Stimulated activated CD4-positive, alpha-beta T cell treated with anti-CD3 and anti-CD28 coated beads, Interleukin-1b, Interleukin-23, amount 100 ng/mL, for 48 hours (primary cell): ENCODE measurements around the gene TASOR2.

ENCODE experiments used
- DNase-seq: peaks from one replicate; pipeline ENCODE4 v3.0.0-alpha.2; 2020

TASOR2 gene

GRCh38 chr10:5684971-5685763, 529 bp downstream of the TASOR2 start:
- DNase-seq, result peak; percentile 81

GRCh38 chr10:5685764-5686240, 1.2 kb downstream of the TASOR2 start:
- no peak for DNase-seq

- no peak for DNase-seq
Observed at GRCh38 chr10:5688587-5688986, 3.9 kb downstream of the TASOR2 start.

- DNase-seq, result no peak
Observed at GRCh38 chr10:5691786-5692185, 7.1 kb downstream of the TASOR2 start.

GRCh38 chr10:5692461-5693358, 8.1 kb downstream of the TASOR2 start:
- peak; percentile 68 for DNase-seq

- DNase-seq, result no peak
Observed at GRCh38 chr10:5694573-5694972, 9.9 kb downstream of the TASOR2 start.

GRCh38 chr10:5697342-5697741, 12.7 kb downstream of the TASOR2 start:
- DNase-seq, result no peak

GRCh38 chr10:5698062-5698461, 13.4 kb downstream of the TASOR2 start:
- no peak for DNase-seq

- DNase-seq, result no peak
Observed at GRCh38 chr10:5708356-5708755, 23.7 kb downstream of the TASOR2 start.

GRCh38 chr10:5709865-5710264, 25.2 kb downstream of the TASOR2 start:
- no peak for DNase-seq

- no peak for DNase-seq
Observed at GRCh38 chr10:5710859-5711258, 26.2 kb downstream of the TASOR2 start.

GRCh38 chr10:5711642-5712041, 27.0 kb downstream of the TASOR2 start:
- no peak for DNase-seq

- no peak for DNase-seq
Observed at GRCh38 chr10:5719546-5719945, 34.9 kb downstream of the TASOR2 start.

- DNase-seq, result no peak
Observed at GRCh38 chr10:5720182-5720581, 35.5 kb downstream of the TASOR2 start.

- DNase-seq, result no peak
Observed at GRCh38 chr10:5723692-5724091, 39.1 kb downstream of the TASOR2 start.

- DNase-seq, result no peak
Observed at GRCh38 chr10:5730766-5731165, 46.1 kb downstream of the TASOR2 start.

GRCh38 chr10:5731559-5731958, 46.9 kb downstream of the TASOR2 start:
- no peak for DNase-seq

- DNase-seq, result no peak
Observed at GRCh38 chr10:5732141-5732540, 47.5 kb downstream of the TASOR2 start.
